ENCODE data around the gene A2M.

- TF ChIP-seq, protein P1, sequence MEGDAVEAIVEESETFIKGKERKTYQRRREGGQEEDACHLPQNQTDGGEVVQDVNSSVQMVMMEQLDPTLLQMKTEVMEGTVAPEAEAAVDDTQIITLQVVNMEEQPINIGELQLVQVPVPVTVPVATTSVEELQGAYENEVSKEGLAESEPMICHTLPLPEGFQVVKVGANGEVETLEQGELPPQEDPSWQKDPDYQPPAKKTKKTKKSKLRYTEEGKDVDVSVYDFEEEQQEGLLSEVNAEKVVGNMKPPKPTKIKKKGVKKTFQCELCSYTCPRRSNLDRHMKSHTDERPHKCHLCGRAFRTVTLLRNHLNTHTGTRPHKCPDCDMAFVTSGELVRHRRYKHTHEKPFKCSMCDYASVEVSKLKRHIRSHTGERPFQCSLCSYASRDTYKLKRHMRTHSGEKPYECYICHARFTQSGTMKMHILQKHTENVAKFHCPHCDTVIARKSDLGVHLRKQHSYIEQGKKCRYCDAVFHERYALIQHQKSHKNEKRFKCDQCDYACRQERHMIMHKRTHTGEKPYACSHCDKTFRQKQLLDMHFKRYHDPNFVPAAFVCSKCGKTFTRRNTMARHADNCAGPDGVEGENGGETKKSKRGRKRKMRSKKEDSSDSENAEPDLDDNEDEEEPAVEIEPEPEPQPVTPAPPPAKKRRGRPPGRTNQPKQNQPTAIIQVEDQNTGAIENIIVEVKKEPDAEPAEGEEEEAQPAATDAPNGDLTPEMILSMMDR (conservative IDR thresholded peaks at IDR 0.05; ENCODE audit: low read depth, low read length) = no peak
- TF ChIP-seq POLR2A (IDR thresholded peaks at IDR 0.05; ENCODE audit: low read depth, low read length) (no peak), CEBPB (IDR thresholded peaks at IDR 0.05; ENCODE audit: low read depth, low read length) (no peak)
Measured at GRCh38 chr12:9064815-9065606, 50.7 kb downstream of the A2M start.
